Superior temporal gyrus (tissue), 1 donor: ENCODE results near the gene ABCA13.

Source experiments
- DNase-seq: peaks from one replicate; pipeline ENCODE4 v3.0.0-alpha.2; 2016; ENCODE audit errors: extremely low spot score

The ABCA13 gene

DNA sequence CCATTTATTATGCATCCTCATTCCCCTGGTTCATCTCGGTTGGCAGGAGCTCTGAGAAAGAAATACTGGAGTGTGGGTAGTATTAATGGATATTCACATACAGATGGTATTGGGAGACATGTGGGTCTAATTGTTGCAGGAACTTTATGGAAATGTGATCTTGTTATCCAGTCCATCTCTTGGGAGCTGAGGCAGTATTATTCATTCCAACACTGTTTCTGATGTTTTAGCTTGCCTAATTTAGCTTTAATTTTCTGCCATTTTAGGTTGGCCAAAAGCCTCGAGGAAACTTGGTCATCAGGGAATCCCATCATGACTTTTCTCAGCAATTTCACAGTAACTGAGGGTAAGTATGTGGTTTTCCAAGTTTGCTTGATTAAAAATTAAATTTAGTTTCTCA, 125.7 kb downstream of the ABCA13 start:
- DNase-seq, result no peak

GRCh38 chr7:48298779-48299178, 127.5 kb downstream of the ABCA13 start:
- DNase-seq, result no peak

DNA sequence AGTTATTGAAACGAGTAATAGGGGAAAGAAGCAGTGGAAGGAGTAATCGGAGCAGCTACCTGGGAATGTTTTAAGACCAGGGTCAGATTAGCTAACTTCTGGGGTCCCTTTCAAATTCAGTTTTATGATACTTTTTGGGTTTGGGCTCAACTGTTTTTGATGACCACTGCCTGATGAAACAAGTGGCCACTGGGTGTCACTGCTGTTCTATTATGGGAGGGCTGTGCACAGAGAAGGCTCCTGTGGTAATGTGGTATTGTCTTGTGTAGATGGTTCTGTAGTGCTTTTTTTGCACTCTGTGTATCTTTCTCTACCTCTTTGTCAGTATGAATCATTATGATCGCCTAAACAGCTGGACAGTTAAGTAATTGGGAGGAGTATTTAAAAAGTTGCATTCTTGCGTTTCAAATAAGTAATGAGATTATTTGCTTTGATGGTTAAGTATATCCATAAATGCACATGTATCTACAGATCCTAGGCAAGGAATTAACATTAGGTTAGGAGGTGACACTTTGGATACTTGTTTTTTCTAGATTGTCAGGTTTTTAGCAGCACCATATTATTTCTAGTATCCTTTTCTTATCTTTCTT, 128.4 kb downstream of the ABCA13 start:
- peak; percentile 86 for DNase-seq

DNA sequence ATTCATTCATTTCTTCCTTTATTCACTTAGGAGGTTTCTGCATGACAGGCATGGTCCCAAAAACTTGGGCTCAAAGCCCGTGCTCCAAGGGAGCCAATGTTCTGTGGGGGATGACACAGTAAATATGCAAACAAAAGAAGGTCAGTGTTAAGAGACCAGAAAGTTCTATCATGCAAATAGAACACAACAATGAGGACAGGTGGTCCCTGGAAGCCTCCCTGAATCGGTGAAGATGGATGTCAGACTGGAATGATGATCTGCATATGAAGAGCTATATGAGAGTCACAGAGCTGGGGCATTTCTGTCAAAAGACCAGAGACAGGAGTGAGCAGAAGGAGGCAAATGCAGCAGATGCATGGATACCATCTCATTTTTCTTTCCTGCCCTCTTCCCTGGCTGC, 129.0 kb downstream of the ABCA13 start:
- DNase-seq, result no peak

DNA sequence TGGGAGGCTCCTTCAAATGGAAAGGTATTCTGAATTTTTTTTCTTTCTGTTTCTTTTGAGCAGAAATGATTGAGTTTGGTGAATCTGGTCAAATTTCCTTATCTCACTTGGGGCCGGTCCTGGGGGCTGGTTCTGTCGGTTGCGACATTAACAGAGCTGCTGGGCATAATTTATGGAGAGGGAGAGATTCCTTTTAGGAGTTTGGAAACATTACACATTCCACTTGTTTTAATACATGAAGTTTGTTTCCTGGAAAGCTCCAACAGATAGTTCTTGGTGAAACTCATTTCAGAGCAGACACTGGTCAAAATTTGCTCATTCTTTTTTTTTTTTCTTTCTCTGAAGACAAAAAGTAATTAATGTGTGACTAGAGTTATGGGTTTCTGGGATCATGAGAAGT, 129.9 kb downstream of the ABCA13 start:
- no peak for DNase-seq

- no peak for DNase-seq
Observed at GRCh38 chr7:48304641-48305040, 133.4 kb downstream of the ABCA13 start.

- DNase-seq, result no peak
Observed at GRCh38 chr7:48305661-48306060, 134.4 kb downstream of the ABCA13 start.

DNA sequence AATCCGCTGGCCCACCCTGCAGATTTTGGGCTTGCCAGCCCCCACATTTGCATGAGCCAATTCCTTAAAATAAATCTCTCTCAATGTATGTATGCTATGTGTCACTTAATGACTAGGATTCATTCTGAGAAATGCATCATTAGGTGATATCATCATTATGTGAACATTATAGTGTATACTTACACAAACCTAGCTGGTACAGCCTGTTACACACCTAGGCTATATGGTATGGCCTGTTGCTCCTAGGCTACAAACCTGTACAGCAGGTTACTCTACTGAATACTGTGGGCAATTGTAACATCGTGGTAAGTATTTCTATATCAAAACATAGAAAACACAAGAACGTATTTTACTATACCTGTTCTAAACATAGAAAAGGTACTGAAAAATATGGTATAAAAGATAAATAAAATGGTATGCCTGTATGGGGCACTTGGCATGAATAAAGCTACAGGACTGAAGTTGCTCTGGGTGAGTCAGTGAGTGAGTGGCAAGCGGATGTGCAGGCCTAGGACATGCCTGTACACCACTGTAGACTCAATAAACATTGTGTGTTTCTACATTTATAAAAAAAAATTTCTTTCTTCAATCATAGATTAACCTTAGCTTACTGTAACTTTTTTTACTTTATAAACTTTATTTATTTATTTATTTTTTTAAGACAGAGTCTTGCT, 135.9 kb downstream of the ABCA13 start:
- DNase-seq, result no peak

GRCh38 chr7:48309720-48310119, 138.5 kb downstream of the ABCA13 start:
- DNase-seq, result no peak

- DNase-seq, result no peak
Observed at GRCh38 chr7:48311464-48312100, 140.3 kb downstream of the ABCA13 start.

DNA sequence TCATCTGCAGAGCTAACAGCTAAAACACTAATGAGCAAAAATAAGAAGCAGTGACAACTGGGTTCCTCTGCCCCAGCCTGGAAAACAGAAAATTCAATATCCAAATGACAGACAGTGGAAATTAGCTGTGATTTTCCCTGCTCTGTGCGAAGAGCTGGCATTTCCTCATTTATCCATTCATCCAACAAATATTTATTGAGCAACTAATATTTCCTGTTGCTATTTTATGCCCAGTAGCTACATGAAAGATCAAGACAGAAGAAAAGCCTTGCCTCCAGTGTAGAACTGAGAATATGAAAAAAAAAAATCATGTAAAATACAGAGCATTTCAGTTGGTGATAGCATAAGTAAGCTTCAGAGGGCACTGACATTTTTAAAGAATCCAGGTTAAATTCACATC, 140.9 kb downstream of the ABCA13 start:
- DNase-seq, result no peak

GRCh38 chr7:48316768-48317167, 145.5 kb downstream of the ABCA13 start:
- DNase-seq, result no peak

GRCh38 chr7:48317360-48317759, 146.1 kb downstream of the ABCA13 start:
- no peak for DNase-seq

DNA sequence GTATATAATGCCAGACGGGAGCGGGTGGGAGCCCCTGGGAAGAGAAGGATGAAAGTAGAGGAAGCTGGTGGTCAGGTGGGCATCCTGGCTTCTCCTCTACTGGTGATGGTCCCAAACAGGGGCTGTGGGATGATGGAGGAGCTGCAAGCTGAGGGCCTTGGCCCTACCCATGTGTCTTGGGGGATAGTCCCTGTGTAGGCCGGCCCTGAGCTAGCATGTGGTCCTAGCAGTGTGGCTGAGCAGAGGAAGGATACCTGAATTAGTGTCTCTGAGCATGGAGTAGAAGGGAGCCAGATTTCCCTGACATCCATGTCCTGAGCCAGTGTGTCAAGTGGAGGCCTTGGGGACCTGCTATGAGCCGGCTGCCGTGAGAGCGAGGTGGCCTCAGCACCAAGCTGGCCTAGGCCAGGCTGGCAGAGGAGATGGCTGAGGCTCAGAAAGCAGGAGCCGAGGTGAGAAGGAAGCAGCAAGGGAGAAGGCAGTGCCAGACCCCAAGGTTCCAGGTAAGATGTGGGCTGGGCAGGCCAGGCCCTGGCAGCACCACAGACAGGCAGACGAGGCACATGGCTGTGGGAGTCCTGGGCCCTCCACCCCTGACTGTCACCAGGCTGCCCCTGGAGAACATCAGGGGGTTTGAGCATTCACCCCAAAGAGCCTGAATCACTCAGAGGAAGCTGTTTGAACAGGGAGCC, 150.2 kb downstream of the ABCA13 start:
- DNase-seq, result no peak

GRCh38 chr7:48337012-48337621, 165.9 kb downstream of the ABCA13 start:
- peak; percentile 66 for DNase-seq

DNA sequence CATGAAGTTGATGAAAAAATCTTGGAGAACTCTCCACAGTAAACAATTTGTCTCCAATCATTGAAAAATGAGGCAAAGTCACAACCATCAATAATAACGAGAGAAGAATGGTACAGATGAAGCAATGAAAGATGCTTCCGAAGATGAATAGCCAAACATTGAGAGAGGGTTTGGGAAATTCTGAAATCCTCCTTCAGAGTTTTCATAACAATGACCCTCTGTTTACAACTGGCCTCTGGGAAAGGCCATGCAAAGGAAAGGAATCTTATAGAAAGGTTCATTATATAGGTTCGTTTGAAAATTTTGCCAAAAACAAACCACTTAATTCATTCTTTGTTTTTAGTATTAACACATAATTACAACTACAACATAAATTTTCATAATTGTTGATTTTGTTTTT, 166.5 kb downstream of the ABCA13 start:
- no peak for DNase-seq

DNA sequence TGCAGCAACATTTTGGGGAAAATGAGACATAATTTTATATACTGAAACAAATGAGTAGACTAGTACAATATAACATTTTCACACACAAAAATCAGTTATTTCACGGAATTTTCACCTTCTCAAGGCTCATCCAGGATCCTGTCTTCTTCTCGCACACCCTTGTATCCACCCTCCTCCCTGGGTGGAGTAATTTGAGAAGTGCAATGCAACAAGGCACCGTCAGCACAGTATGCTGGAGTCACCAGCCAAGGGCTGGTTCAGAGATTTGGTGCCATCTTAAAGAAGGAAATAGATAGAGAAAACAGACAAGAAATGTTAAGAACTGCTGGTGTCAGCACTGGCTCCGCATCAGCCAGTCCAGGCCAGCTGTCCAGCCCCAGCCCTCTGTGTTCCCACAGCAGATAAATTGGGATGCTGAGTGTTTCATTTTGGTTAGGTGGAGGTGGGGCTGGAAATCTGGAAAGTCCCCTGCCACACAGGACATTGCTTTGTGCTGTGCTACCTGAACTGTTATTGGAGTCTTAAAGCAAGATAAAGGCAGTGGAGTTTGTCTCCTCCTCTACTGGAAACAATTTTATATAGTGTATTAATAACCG, 176.1 kb downstream of the ABCA13 start:
- DNase-seq, result no peak

DNA sequence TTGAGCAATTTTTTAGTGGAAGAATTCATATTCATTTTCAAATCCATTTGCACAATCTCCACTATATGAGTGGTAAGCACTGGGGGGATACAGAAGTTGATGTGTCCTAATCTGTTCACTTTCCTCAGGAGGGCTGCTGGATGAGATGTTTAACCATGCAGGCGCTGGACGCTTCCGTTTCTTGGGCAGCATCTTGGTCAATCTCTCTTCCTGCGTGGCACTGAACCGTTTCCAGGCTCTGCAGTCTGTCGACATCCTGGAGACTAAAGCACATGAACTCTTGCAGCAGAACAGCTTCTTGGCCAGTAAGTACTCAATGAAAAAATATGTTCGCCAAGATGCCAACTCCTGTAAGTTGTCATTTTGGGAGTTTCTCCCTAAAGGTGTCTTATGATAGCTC, 179.3 kb downstream of the ABCA13 start:
- DNase-seq, result no peak

- no peak for DNase-seq
Observed at GRCh38 chr7:48351900-48352299, 180.6 kb downstream of the ABCA13 start.

GRCh38 chr7:48355346-48355745, 184.1 kb downstream of the ABCA13 start:
- DNase-seq, result no peak

DNA sequence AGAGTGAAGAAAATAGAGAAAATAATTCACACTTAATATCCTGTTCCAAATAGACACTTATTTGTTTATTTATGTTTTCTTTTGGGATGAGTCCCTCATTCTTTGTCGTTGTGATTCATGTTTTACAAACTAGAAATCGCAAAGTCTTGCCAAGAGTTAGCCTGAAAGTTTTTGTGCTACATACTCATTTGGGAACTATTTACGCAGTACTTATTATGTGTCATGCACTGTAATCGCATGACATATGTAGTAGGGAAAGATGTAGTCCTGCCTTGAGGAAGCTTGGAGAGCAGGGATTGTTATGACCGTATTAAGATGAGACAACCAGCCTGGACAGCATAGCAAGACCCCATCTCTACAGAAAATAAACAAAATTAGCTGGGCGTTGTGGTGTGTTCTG, 189.3 kb downstream of the ABCA13 start:
- no peak for DNase-seq

DNA sequence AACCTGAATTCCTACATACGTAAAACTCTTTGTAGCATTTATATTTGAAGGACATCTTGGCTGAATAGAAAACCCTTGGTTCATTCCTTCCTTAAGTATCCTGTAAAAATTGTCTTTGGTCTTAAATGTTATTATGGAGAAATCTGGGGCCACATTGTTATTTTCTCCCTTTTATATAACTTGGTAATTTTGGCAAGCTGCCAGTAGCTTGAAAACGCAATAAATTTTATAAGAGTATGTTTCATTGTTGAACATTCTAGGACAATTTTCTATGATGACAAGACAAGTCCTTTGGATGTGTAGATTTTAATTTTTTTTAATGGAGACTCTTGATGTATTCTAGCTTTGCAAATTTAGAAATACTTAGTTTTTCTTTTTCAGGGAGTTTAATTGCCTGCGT, 191.9 kb downstream of the ABCA13 start:
- DNase-seq, result no peak
